ENCODE results near the gene SYT7. TPM values are rescaled to one million over a fixed set of nuclear protein-coding genes. Genes with fewer than 3 reads are reported as not detected.

Gene SYT7
- total and polyA plus RNA-seq, 10 of the 15 experiments (the other 5 are each of a cell fraction or from before 2014, with no cell fraction given) = not detected

DNA sequence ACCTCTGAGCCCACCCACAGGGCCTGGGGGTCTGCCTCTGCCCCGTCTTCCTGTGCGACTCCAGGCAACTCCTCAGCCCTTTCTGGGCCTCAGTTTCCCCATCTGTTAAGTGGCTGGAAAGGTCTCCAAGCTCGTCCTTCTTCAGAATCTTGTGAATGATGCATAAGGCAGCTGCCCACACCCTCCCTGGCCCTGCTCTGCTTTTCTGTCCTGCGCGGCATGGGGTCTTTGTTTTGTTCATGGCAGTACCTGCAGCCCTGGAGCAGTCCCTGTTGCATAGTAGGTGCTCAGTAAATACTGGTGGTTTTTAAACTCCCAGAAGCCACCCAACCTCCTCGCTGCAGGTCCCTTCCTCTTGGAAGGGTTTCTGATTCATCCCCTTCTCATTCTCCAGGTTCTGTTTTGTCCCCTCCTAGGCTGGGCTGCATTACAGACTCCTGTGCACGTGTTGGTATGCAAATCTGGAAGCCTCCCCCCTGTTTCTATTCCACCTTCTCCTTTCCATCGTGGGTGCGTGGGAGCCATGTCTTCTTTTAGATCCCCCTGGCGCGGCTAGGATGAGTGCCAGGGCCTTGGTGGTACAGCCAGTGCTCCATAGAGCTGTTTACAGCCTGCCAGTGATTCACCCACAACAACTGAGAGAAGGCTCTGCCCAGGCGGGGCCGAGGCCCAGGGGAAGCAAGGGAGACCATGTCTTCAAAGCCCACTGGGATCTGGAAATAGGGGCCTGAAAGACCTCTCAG lies 19.3 kb upstream of the SYT7 start:
- FAIRE-seq = no peak

More for the DNA sequence above, 19.3 kb upstream of the SYT7 start:
- ChIA-PET POLR2A (no interaction called here), RAD21 (ENCODE audit: unreplicated experiment) (no interaction called here), SMC1A (ENCODE audit: uncharacterized antibody, unreplicated experiment) (no interaction called here), CTCF (interaction anchor here (0.9 kb wide), 1 partner anchor 68 kb away, joined by 4 read pairs; no protein-coding TSS in a partner anchor)
- H3K79me2 ChIP-seq (ENCODE audit: control insufficient read depth, insufficient read depth, low read length) = no peaks in the 10 kb centered on the region
- intact Hi-C loops (cut with micrococcal nuclease; ENCODE audit: unreplicated experiment) = no loop called here
- H3K36me3 ChIP-seq (ENCODE audit: control insufficient read depth in 2 of 2, insufficient read depth in 2 of 2, low read length in 1 of 2) = no peaks in the 10 kb centered on the region
- H3K4me2 ChIP-seq (ENCODE audit: control insufficient read depth, insufficient read depth) = no peak overlapping the region
- H3K27me3 ChIP-seq (replicated peaks in 1 of 2; ENCODE audit: control insufficient read depth in 2 of 2, insufficient read depth in 2 of 2, low read length in 1 of 2) = peaks cover 3 to 7% of the 10 kb centered on the region in 2 experiments; a peak in 3 of 4 replicates
- TF ChIP-seq, protein P1, sequence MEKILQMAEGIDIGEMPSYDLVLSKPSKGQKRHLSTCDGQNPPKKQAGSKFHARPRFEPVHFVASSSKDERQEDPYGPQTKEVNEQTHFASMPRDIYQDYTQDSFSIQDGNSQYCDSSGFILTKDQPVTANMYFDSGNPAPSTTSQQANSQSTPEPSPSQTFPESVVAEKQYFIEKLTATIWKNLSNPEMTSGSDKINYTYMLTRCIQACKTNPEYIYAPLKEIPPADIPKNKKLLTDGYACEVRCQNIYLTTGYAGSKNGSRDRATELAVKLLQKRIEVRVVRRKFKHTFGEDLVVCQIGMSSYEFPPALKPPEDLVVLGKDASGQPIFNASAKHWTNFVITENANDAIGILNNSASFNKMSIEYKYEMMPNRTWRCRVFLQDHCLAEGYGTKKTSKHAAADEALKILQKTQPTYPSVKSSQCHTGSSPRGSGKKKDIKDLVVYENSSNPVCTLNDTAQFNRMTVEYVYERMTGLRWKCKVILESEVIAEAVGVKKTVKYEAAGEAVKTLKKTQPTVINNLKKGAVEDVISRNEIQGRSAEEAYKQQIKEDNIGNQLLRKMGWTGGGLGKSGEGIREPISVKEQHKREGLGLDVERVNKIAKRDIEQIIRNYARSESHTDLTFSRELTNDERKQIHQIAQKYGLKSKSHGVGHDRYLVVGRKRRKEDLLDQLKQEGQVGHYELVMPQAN (conservative IDR thresholded peaks at IDR 0.05) = no peak
- no peak for TF ChIP-seq EGR1 (IDR thresholded peaks at IDR 0.05; ENCODE audit: borderline replicate concordance in 1 of 2, low read depth in 2 of 2, low read length in 2 of 2)
- no peak for TF ChIP-seq MYB (IDR thresholded peaks at IDR 0.05; ENCODE audit: borderline replicate concordance, low read depth, low read length)
- no peak for TF ChIP-seq CREB1 (IDR thresholded peaks at IDR 0.05; ENCODE audit: low read depth)
- TF ChIP-seq, protein P2, sequence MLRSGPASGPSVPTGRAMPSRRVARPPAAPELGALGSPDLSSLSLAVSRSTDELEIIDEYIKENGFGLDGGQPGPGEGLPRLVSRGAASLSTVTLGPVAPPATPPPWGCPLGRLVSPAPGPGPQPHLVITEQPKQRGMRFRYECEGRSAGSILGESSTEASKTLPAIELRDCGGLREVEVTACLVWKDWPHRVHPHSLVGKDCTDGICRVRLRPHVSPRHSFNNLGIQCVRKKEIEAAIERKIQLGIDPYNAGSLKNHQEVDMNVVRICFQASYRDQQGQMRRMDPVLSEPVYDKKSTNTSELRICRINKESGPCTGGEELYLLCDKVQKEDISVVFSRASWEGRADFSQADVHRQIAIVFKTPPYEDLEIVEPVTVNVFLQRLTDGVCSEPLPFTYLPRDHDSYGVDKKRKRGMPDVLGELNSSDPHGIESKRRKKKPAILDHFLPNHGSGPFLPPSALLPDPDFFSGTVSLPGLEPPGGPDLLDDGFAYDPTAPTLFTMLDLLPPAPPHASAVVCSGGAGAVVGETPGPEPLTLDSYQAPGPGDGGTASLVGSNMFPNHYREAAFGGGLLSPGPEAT (IDR thresholded peaks at IDR 0.05; ENCODE audit: low read depth) = no peak
- no peak for TF ChIP-seq NR2C2 (IDR thresholded peaks at IDR 0.05; ENCODE audit: borderline replicate concordance, control insufficient read depth, insufficient read length, low read depth)
- TF ChIP-seq, protein P3, sequence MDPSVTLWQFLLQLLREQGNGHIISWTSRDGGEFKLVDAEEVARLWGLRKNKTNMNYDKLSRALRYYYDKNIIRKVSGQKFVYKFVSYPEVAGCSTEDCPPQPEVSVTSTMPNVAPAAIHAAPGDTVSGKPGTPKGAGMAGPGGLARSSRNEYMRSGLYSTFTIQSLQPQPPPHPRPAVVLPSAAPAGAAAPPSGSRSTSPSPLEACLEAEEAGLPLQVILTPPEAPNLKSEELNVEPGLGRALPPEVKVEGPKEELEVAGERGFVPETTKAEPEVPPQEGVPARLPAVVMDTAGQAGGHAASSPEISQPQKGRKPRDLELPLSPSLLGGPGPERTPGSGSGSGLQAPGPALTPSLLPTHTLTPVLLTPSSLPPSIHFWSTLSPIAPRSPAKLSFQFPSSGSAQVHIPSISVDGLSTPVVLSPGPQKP (IDR thresholded peaks at IDR 0.05; ENCODE audit: low read depth, low read length) = no peak
- no peak for TF ChIP-seq RBBP5 (conservative IDR thresholded peaks at IDR 0.05)
- no peak for TF ChIP-seq CEBPB (IDR thresholded peaks at IDR 0.05; ENCODE audit: borderline replicate concordance in 1 of 2, low read depth in 2 of 2, low read length in 2 of 2)
- no peak for TF ChIP-seq TARDBP (IDR thresholded peaks at IDR 0.05; ENCODE audit: borderline replicate concordance)
- no peak for TF ChIP-seq SIX5 (IDR thresholded peaks at IDR 0.05; ENCODE audit: low read depth, low read length, severe bottlenecking)
- no peak for TF ChIP-seq ZZZ3 (IDR thresholded peaks at IDR 0.05; ENCODE audit: control insufficient read depth, insufficient read length, low read depth)
- TF ChIP-seq, protein P4, sequence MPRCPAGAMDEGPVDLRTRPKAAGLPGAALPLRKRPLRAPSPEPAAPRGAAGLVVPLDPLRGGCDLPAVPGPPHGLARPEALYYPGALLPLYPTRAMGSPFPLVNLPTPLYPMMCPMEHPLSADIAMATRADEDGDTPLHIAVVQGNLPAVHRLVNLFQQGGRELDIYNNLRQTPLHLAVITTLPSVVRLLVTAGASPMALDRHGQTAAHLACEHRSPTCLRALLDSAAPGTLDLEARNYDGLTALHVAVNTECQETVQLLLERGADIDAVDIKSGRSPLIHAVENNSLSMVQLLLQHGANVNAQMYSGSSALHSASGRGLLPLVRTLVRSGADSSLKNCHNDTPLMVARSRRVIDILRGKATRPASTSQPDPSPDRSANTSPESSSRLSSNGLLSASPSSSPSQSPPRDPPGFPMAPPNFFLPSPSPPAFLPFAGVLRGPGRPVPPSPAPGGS (IDR thresholded peaks at IDR 0.05; ENCODE audit: borderline replicate concordance, insufficient read depth, low read depth, low read length, poor library complexity, severe bottlenecking) = no peak
- TF ChIP-seq WRNIP1 (IDR thresholded peaks at IDR 0.05; ENCODE audit: borderline replicate concordance, low read depth, low read length) = no peak
- no peak overlapping the region for H3K9ac ChIP-seq (ENCODE audit: control insufficient read depth, insufficient read depth, low read length)
- H4K20me1 ChIP-seq (ENCODE audit: control insufficient read depth, insufficient read depth) = no peaks in the 10 kb centered on the region
- H3K4me3 ChIP-seq = no peak overlapping the region
- H3K9me3 ChIP-seq (replicated peaks; ENCODE audit: control insufficient read depth, insufficient read depth, low read length) = no peaks in the 10 kb centered on the region
- WGBS (ENCODE audit: insufficient coverage, insufficient replicate concordance, low lambda C conversion rate, missing lambda C conversion rate) = 12% methylated on average over 13 of the region's 13 CpGs
- in situ Hi-C loops (cut with MboI) = no loop called here
- BruUV-seq (replicated peaks) = no TSS peak
- DNase-seq (ENCODE audit: low read depth, low spot score) (no peak), ATAC-seq (no peak)
- no peaks in the 10 kb centered on the region for H3K4me1 ChIP-seq (ENCODE audit: control insufficient read depth, insufficient read depth, low read length)
- no peak overlapping the region for H3K27ac ChIP-seq (ENCODE audit: control insufficient read depth, insufficient read depth)
- H2AFZ ChIP-seq (ENCODE audit: control insufficient read depth, low read depth, low read length) = no peak overlapping the region

Data from GM12878 (cell line).